HepG2 (cell line): ENCODE data around the gene SLC29A3. TPM values are rescaled to one million over a fixed set of nuclear protein-coding genes. Genes with fewer than 3 reads are reported as not detected.

Experiments
- ETS1 ChIP-seq: sonication (generic); formaldehyde crosslinking; IDR thresholded peaks from 2 replicates; pipeline ENCODE4 v1.4.0; 2020; ENCODE audit warnings: missing genetic modification reagents
- GRHL1 ChIP-seq: sonication (generic); formaldehyde crosslinking; conservative IDR thresholded peaks from 2 replicates; pipeline ENCODE4 v1.8.0; 2022; ENCODE audit warnings: missing genetic modification reagents
- HDAC2 ChIP-seq: sonication (generic); formaldehyde crosslinking; IDR thresholded peaks from 2 replicates; pipeline ENCODE4 v1.4.0; 2020; ENCODE audit warnings: missing genetic modification reagents
- NR2C2 ChIP-seq: sonication (generic); formaldehyde crosslinking; IDR thresholded peaks from 2 replicates; pipeline ENCODE4 v1.4.0; 2020; ENCODE audit warnings: missing genetic modification reagents, mild to moderate bottlenecking, moderate library complexity, borderline replicate concordance
- NR2F1 ChIP-seq, 2 experiments: fragments of 450-650 bp in 1 of 2; formaldehyde crosslinking in 1 of 2; IDR thresholded peaks; 2 replicates each; pipeline versions ENCODE4 v1.5.0 to v1.6.1; 2016 to 2020; ENCODE audit warnings: mild to moderate bottlenecking in 1 of 2, missing compliant biosample characterization in 1 of 2, missing genetic modification reagents in 1 of 2, moderate library complexity in 1 of 2
- ZBTB43 ChIP-seq: sonication (generic); formaldehyde crosslinking; conservative IDR thresholded peaks from 2 replicates; pipeline ENCODE4 v1.4.0; 2020; ENCODE audit warnings: missing genetic modification reagents
- ZBTB49 ChIP-seq: sonication (generic); formaldehyde crosslinking; IDR thresholded peaks from 2 replicates; pipeline ENCODE4 v1.4.0; 2020; ENCODE audit warnings: missing genetic modification reagents, borderline replicate concordance
- ZFP36L2 ChIP-seq: sonication (generic); formaldehyde crosslinking; IDR thresholded peaks from 2 replicates; pipeline ENCODE4 v1.4.0; 2020; ENCODE audit warnings: missing genetic modification reagents
- ZFP37 ChIP-seq: sonication (generic); formaldehyde crosslinking; IDR thresholded peaks from 2 replicates; pipeline ENCODE4 v1.4.0; 2020; ENCODE audit warnings: missing genetic modification reagents, borderline replicate concordance
- ZNF280D ChIP-seq: sonication (generic); formaldehyde crosslinking; IDR thresholded peaks from 2 replicates; pipeline ENCODE4 v1.5.1; 2020; ENCODE audit warnings: mild to moderate bottlenecking, missing genetic modification reagents
- ZNF784 ChIP-seq: sonication (generic); formaldehyde crosslinking; IDR thresholded peaks from 2 replicates; pipeline ENCODE4 v1.5.1; 2020; ENCODE audit warnings: missing genetic modification reagents, mild to moderate bottlenecking, borderline replicate concordance
- ZNF790 ChIP-seq: sonication (generic); formaldehyde crosslinking; IDR thresholded peaks from 2 replicates; pipeline ENCODE4 v1.8.0; 2022; ENCODE audit warnings: missing genetic modification reagents, mild to moderate bottlenecking, borderline replicate concordance
- ZXDC ChIP-seq: sonication (generic); formaldehyde crosslinking; IDR thresholded peaks from 2 replicates; pipeline ENCODE4 v1.5.0; 2020; ENCODE audit warnings: mild to moderate bottlenecking, missing genetic modification reagents
- polyA plus RNA-seq, 8 experiments: library from polyadenylated mRNA; depleted of rRNA in 3 of 8; stranded (reverse) in 7 of 8; unstranded in 1 of 8; fragments of >200 nt; fragmentation: Illumina TruSeq in 4 of 8; extraction: Trizol in 4 of 8; gene quantifications; 2 replicates each; pipeline versions ENCODE4 v1.2.1 to v1.2.3, GENCODE V29; 2011 to 2016; ENCODE audit warnings: low read depth in 4 of 8, missing spikeins in 1 of 8, mixed read lengths in 1 of 8; ENCODE audit not compliant: insufficient read depth in 1 of 8
- total RNA-seq, 5 experiments: library from RNA; depleted of rRNA; stranded (reverse); fragments of >200 nt; fragmentation: Illumina TruSeq; extraction: Trizol; gene quantifications; 2 replicates each; pipeline ENCODE4 v1.2.3, GENCODE V29; 2016; ENCODE audit warnings: low read depth in 1 of 5

SLC29A3 gene
- total and polyA plus RNA-seq, 2 of the 13 experiments (the other 11 are each of a cell fraction or from before 2014, with no cell fraction given) = 8.6 to 11.8 TPM

- TF ChIP-seq ZFP36L2 (CRISPR knock-in tag) (no peak), NR2C2 (no peak), NR2F1 (CRISPR knock-in tag; IDR thresholded peaks at IDR 0.05) (no peak), ZNF784 (no peak), HDAC2 (CRISPR knock-in tag) (peak; percentile 51; the same call in 1 of the 2 replicates), ZNF790 (CRISPR knock-in tag) (no peak), GRHL1 (CRISPR knock-in tag) (no peak), ZNF280D (CRISPR knock-in tag) (no peak), ZBTB43 (CRISPR knock-in tag) (no peak; the same call in none of the 2 replicates), ZBTB49 (CRISPR knock-in tag) (no peak), ZFP37 (CRISPR knock-in tag) (no peak), ZXDC (CRISPR knock-in tag) (no peak), ETS1 (CRISPR knock-in tag) (peak; percentile 86; the same call in 1 of the 2 replicates)
These were observed at the start of gene SLC29A3 (continued) for GRCh38 chr10:71319042-71319799.
